Gastroesophageal sphincter (tissue), 4 donors: ENCODE measurements around the gene IRX2. TPM values are rescaled to one million over a fixed set of nuclear protein-coding genes. Genes with fewer than 3 reads are reported as not detected.

Experiments used
- ATAC-seq: fragments of 150-250 bp; one replicate; pipeline ENCODE4 v1.9.1; 2016; ENCODE audit warnings: mild to moderate bottlenecking, moderate library complexity
- H3K27ac ChIP-seq, 4 donors: fragments of 200-600 bp; sonication (generic) in 3 of 4; 1 replicate in 3 of 4; 2 replicates in 1 of 4; pipeline ENCODE4 v1.5.1; 2016 to 2019
- H3K27me3 ChIP-seq: fragments of 200-600 bp; sonication (generic); one replicate; pipeline ENCODE4 v1.5.1; 2019
- H3K36me3 ChIP-seq, 2 donors: fragments of 200-600 bp; sonication (generic); one replicate each; pipeline ENCODE4 v1.5.1; 2019; ENCODE audit warnings: control low read depth in 1 of 2
- H3K4me1 ChIP-seq, 3 donors: fragments of 200-600 bp; sonication (generic); 1 replicate in 2 of 3; 2 replicates in 1 of 3; pipeline ENCODE4 v1.5.1; 2016 to 2019; ENCODE audit warnings: control low read depth in 2 of 3
- H3K4me3 ChIP-seq, 2 donors: fragments of 200-600 bp; sonication (generic); one replicate each; pipeline ENCODE4 v1.5.1; 2019; ENCODE audit warnings: mild to moderate bottlenecking in 1 of 2, moderate library complexity in 1 of 2
- H3K9me3 ChIP-seq, 3 donors: fragments of 200-600 bp; sonication (generic); one replicate each; pipeline ENCODE4 v1.5.1; 2017 to 2019; ENCODE audit warnings: control low read depth in 2 of 3
- EP300 ChIP-seq: sonication (generic); formaldehyde crosslinking; IDR thresholded peaks from one replicate; pipeline ENCODE4 v1.6.1; 2017; ENCODE audit warnings: antibody characterized with exemption, mild to moderate bottlenecking
- POLR2A ChIP-seq, 2 donors: fragments of 450-650 bp; IDR thresholded peaks; one replicate each; pipeline ENCODE4 v1.6.1; 2017; ENCODE audit warnings: antibody characterized with exemption in 2 of 2, mild to moderate bottlenecking in 2 of 2, moderate library complexity in 1 of 2
- POLR2AphosphoS5 ChIP-seq: sonication (generic); formaldehyde crosslinking; IDR thresholded peaks from one replicate; pipeline ENCODE4 v1.6.1; 2017; ENCODE audit warnings: antibody characterized with exemption
- WGBS, 2 donors: methylation state at CpG; one replicate each; pipeline ENCODE4 v1.1.5; 2018; ENCODE audit warnings: low coverage in 1 of 2; 5-methylcytosine and 5-hydroxymethylcytosine counted together
- total RNA-seq, 4 donors: library from RNA; depleted of rRNA; stranded (reverse); fragments of >200 nt; gene quantifications; one replicate each; pipeline ENCODE4 v1.1.0, GENCODE V29; 2016
- TF ChIP-seq, protein P1 (sequence below), 4 experiments: fragments of 200-600 bp in 2 of 4; fragments of 450-650 bp in 2 of 4; sonication (generic) in 1 of 4; IDR thresholded peaks; one replicate each; pipeline ENCODE4 v1.5.1; 2017 to 2019; ENCODE audit warnings: antibody characterized with exemption in 4 of 4, mild to moderate bottlenecking in 2 of 4, moderate library complexity in 2 of 4

The IRX2 gene
- total RNA-seq, 4 donors from 2014 or later, result 0.81 to 2.6 (median 1.2) TPM; not detected in 1

DNA sequence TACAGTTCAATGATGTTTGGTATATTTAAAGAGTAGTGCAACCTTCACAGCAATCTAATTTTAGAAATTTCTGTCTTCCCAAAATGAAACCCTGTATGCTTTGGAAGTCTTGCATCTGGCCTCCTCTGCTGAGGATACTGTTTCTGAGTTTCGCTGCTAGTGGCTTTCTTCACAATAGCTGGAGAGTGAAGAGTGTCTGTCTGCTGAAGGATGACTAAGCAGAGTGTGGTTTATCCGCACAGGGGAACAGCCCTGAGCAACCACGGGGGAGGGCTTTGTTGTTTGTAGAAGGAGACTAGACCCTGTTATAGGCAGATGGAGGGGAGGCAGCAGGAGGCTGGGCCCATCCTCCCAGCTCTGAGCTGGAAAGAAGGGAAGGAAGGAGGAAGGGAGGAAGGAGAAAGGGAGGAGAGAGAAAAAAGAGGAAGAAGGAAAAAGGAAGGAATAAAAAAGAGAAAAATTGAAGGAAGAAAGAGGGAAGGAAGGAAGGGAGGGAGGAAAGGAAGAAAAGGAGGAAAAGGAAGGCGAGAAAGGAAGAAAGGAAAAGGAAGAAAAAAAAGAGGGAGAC lies 10.5 kb upstream of the IRX2 start:
- Histone ChIP-seq H3K9me3 (no peaks in the 10 kb centered on the region), H3K27me3 (peaks cover 83% of the 10 kb centered on the region), H3K36me3 (no peaks in the 10 kb centered on the region), H3K27ac (no peak overlapping the region), H3K4me1 (peaks cover 0 to 5% (median 0%) of the 10 kb centered on the region in 3 donors), H3K4me3 (no peak overlapping the region)
- TF ChIP-seq, protein P1, sequence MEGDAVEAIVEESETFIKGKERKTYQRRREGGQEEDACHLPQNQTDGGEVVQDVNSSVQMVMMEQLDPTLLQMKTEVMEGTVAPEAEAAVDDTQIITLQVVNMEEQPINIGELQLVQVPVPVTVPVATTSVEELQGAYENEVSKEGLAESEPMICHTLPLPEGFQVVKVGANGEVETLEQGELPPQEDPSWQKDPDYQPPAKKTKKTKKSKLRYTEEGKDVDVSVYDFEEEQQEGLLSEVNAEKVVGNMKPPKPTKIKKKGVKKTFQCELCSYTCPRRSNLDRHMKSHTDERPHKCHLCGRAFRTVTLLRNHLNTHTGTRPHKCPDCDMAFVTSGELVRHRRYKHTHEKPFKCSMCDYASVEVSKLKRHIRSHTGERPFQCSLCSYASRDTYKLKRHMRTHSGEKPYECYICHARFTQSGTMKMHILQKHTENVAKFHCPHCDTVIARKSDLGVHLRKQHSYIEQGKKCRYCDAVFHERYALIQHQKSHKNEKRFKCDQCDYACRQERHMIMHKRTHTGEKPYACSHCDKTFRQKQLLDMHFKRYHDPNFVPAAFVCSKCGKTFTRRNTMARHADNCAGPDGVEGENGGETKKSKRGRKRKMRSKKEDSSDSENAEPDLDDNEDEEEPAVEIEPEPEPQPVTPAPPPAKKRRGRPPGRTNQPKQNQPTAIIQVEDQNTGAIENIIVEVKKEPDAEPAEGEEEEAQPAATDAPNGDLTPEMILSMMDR (IDR thresholded peaks at IDR 0.05), result no peak
- no peak for TF ChIP-seq EP300
- no peak for TF ChIP-seq POLR2AphosphoS5
- TF ChIP-seq POLR2A (IDR thresholded peaks at IDR 0.05), result no peak
- no peak for ATAC-seq
- 26 to 34% methylated on average over 4 of the region's 4 CpGs for WGBS, 2 donors

DNA sequence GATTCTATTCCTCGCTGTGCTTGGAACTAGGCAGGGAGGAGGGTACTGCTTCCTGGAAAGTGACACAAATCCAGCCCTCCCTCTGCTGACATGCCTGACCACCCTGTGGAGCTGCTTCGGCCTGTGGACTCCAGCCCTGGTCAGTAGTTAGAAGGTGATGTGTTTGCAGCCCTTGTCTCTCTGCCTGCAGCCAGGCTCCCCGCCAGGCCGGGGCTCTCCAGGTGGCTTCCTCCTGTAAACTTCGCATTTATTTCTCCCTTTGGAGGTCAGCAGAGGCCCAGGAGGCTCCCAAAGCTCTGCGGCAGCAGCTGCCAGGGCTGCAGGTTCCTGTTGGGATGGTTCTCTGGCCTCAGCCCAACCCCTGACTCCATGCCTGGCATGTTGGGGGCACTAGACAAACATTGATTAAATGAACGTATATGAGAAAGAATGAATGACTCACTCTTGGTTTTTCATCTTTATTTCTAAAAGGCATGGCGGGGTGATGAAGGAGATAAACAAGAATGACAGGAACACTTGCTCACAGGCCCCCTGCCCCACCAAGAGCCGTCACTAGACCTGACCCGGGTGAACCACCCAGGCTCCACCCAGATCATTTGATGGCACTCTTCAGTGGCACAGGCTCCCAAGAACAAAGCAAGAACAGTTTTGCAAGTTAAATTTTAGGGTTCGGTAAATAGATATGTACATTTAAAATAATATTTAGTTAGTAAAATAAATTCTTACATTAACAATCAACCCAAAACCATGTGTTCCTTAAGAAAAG lies 8.4 kb upstream of the IRX2 start:
- Histone ChIP-seq H3K4me3 (no peak overlapping the region), H3K27me3 (peaks cover 97% of the 10 kb centered on the region)
- ATAC-seq, result no peak

DNA sequence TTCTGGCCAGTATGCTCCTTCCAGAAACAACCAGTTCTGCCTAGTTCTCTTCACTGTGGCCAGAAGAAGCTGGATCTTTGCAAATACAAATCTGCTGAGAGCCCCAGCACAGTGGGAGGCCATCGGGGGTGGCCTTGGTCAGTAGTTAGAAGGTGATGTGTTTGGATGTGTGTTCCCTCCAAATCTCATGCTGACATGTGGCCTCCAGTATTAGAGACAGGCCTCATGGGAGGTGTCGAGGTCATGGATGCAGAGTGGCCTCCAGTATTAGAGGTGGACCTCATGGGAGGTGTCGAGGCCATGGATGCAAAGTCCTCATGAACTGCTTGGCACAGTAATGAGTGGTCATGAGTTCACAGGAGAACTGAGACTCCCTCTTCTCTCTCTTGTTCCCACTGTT lies 7.6 kb upstream of the IRX2 start:
- H3K27ac ChIP-seq, result no peak overlapping the region
- H3K4me1 ChIP-seq, result peaks cover 0 to 31% (median 24%) of the 10 kb centered on the region in 3 donors
- TF ChIP-seq POLR2A (IDR thresholded peaks at IDR 0.05), result no peak
- TF ChIP-seq, protein P1 (IDR thresholded peaks at IDR 0.05), result no peak
- TF ChIP-seq EP300, result no peak
- TF ChIP-seq POLR2AphosphoS5, result no peak
- H3K36me3 ChIP-seq, result no peaks in the 10 kb centered on the region
- no peak overlapping the region for H3K4me3 ChIP-seq
- H3K27me3 ChIP-seq, result peaks cover 97% of the 10 kb centered on the region
- 67 to 75% methylated on average over 2 of the region's 3 CpGs for WGBS, 2 donors
- no peaks in the 10 kb centered on the region for H3K9me3 ChIP-seq
- no peak for ATAC-seq

More for the DNA sequence above, 8.4 kb upstream of the IRX2 start:
- Histone ChIP-seq H3K36me3 (no peaks in the 10 kb centered on the region), H3K9me3 (no peaks in the 10 kb centered on the region), H3K27ac (no peak overlapping the region), H3K4me1 (peaks cover 0 to 27% (median 21%) of the 10 kb centered on the region in 3 donors)
- WGBS, 2 donors, result 60 to 68% methylated on average over 6 to 7 of the region's 11 CpGs
- TF ChIP-seq, protein P1 (IDR thresholded peaks at IDR 0.05), result no peak
- TF ChIP-seq EP300, result no peak
- no peak for TF ChIP-seq POLR2AphosphoS5
- no peak for TF ChIP-seq POLR2A (IDR thresholded peaks at IDR 0.05)

- H3K36me3 ChIP-seq, result no peaks in the 10 kb centered on the region
- ATAC-seq, result no peak
- H3K9me3 ChIP-seq, result no peaks in the 10 kb centered on the region
- H3K27me3 ChIP-seq, result peaks cover 97% of the 10 kb centered on the region
- TF ChIP-seq POLR2AphosphoS5, result no peak
- no peak for TF ChIP-seq POLR2A (IDR thresholded peaks at IDR 0.05)
- no peak for TF ChIP-seq EP300
- WGBS, 2 donors, result 79 to 88% methylated on average over 2 to 6 of the region's 6 CpGs
- H3K4me1 ChIP-seq, result peaks cover 0 to 34% (median 24%) of the 10 kb centered on the region in 3 donors
- H3K27ac ChIP-seq, result no peak overlapping the region
- no peak overlapping the region for H3K4me3 ChIP-seq
Measured at GRCh38 chr5:2758632-2759031, 7.2 kb upstream of the IRX2 start.

GRCh38 chr5:2757563-2758351 lies 6.3 kb upstream of the IRX2 start:
- Histone ChIP-seq H3K27ac (no peak overlapping the region), H3K27me3 (peaks cover 97% of the 10 kb centered on the region), H3K9me3 (no peaks in the 10 kb centered on the region), H3K4me3 (no peak overlapping the region), H3K4me1 (peaks cover 0 to 43% (median 24%) of the 10 kb centered on the region in 3 donors), H3K36me3 (no peaks in the 10 kb centered on the region)
- TF ChIP-seq POLR2AphosphoS5 (no peak), POLR2A (IDR thresholded peaks at IDR 0.05) (no peak), EP300 (no peak)
- TF ChIP-seq, protein P1 (IDR thresholded peaks at IDR 0.05), result no peak
- 4 to 6% methylated on average over 10 to 21 of the region's 23 CpGs for WGBS, 2 donors
- ATAC-seq, result no peak
